DMS153 treated with DMSO at 0.1 percent for 48 hours (cell line): ENCODE measurements around the gene ATXN7.
A peak's percentile ranks its signal among the peaks of the same experiment; 100 is the strongest.

Source experiments
- DNase-seq: peaks from one replicate; lab custom pipeline; 2025; ENCODE audit not compliant: unreplicated experiment; lab: John Stamatoyannopoulos, UW

ATXN7 gene

GRCh38 chr3:63980019-63980418, 116.4 kb downstream of the ATXN7 start:
- no peak for DNase-seq

GRCh38 chr3:63980830-63981498, 117.3 kb downstream of the ATXN7 start:
- no peak for DNase-seq

- DNase-seq, result no peak
These were observed 118.3 kb downstream of the ATXN7 start for GRCh38 chr3:63981980-63982379.

GRCh38 chr3:63984391-63984790, 120.7 kb downstream of the ATXN7 start:
- DNase-seq, result no peak

- DNase-seq, result no peak
These were observed 122.5 kb downstream of the ATXN7 start for GRCh38 chr3:63986146-63986545.

GRCh38 chr3:63986831-63987230, 123.2 kb downstream of the ATXN7 start:
- no peak for DNase-seq

- no peak for DNase-seq
These were observed 125.3 kb downstream of the ATXN7 start for GRCh38 chr3:63988943-63989342.

- DNase-seq, result no peak
These were observed 126.5 kb downstream of the ATXN7 start for GRCh38 chr3:63990204-63990603.

GRCh38 chr3:63990733-63991132, 127.1 kb downstream of the ATXN7 start:
- no peak for DNase-seq

- DNase-seq, result no peak
These were observed 128.0 kb downstream of the ATXN7 start for GRCh38 chr3:63991666-63992065.

- no peak for DNase-seq
These were observed 129.0 kb downstream of the ATXN7 start for GRCh38 chr3:63992516-63993209.

- DNase-seq, result peak; percentile 7
These were observed 130.0 kb downstream of the ATXN7 start for GRCh38 chr3:63993653-63994079.

GRCh38 chr3:63995086-63995485, 131.4 kb downstream of the ATXN7 start:
- no peak for DNase-seq

- DNase-seq, result no peak
These were observed 135.4 kb downstream of the ATXN7 start for GRCh38 chr3:63998852-63999754.

GRCh38 chr3:64000453-64001055, 136.9 kb downstream of the ATXN7 start:
- DNase-seq, result no peak

GRCh38 chr3:64002233-64002632, 138.6 kb downstream of the ATXN7 start:
- no peak for DNase-seq

- DNase-seq, result no peak
These were observed 139.9 kb downstream of the ATXN7 start for GRCh38 chr3:64003589-64003988.

GRCh38 chr3:64008017-64008416, 144.3 kb downstream of the ATXN7 start:
- no peak for DNase-seq

- no peak for DNase-seq
These were observed 145.1 kb downstream of the ATXN7 start for GRCh38 chr3:64008487-64009351.

GRCh38 chr3:64009528-64009927, 145.9 kb downstream of the ATXN7 start:
- DNase-seq, result no peak
